C4-2B (cell line): Measurements from ENCODE around the gene PTMA.

Experiments
- H3K27ac ChIP-seq: fragments of 450-650 bp; 2 replicates; pipeline ENCODE4 v1.5.1; 2017
- CTCF ChIP-seq: fragments of 450-650 bp; conservative IDR thresholded peaks from 2 replicates; pipeline ENCODE4 v1.5.1; 2017; ENCODE audit warnings: mild to moderate bottlenecking
- ZFX ChIP-seq: fragments of 450-650 bp; IDR thresholded peaks from 2 replicates; pipeline ENCODE4 v1.6.1; 2017

The PTMA gene

GRCh38 chr2:231752061-231752460, 43.7 kb downstream of the PTMA start:
- no peak overlapping the region for H3K27ac ChIP-seq
- TF ChIP-seq CTCF: no peak
- no peak for TF ChIP-seq ZFX

- no peak for TF ChIP-seq ZFX
- TF ChIP-seq CTCF: no peak
- H3K27ac ChIP-seq: no peak overlapping the region
Measured at GRCh38 chr2:231761735-231762134, 53.4 kb downstream of the PTMA start.
